GM12801 (cell line): Measurements from ENCODE around the gene PDE6D.

Experiments
- TF ChIP-seq, protein P1 (sequence below): IDR thresholded peaks from one replicate; pipeline ENCODE4 v1.5.1; 2011; ENCODE audit warnings: control low read depth; ENCODE audit not compliant: insufficient read length; ENCODE audit errors: extremely low read depth

PDE6D gene

DNA sequence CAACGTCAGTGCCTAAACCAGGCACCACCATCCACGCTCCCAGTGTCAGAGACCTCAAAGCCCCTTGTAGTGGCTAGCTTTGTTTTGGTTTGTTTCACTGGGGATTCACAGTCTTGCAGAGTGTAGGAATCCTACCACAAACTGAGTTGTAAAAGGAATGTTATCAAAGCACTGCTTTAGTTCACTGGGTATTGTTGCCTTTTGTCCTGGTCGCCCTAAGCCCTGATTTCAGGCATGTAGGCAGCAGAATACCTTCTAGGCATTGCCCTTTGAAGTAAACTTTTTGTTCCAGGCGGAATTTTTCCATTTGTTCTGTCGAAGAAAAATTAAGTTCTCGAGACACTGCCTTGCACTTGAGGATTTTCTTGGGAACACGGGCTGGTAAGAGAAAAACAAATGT, 43.3 kb downstream of the PDE6D start:
- TF ChIP-seq, protein P1, sequence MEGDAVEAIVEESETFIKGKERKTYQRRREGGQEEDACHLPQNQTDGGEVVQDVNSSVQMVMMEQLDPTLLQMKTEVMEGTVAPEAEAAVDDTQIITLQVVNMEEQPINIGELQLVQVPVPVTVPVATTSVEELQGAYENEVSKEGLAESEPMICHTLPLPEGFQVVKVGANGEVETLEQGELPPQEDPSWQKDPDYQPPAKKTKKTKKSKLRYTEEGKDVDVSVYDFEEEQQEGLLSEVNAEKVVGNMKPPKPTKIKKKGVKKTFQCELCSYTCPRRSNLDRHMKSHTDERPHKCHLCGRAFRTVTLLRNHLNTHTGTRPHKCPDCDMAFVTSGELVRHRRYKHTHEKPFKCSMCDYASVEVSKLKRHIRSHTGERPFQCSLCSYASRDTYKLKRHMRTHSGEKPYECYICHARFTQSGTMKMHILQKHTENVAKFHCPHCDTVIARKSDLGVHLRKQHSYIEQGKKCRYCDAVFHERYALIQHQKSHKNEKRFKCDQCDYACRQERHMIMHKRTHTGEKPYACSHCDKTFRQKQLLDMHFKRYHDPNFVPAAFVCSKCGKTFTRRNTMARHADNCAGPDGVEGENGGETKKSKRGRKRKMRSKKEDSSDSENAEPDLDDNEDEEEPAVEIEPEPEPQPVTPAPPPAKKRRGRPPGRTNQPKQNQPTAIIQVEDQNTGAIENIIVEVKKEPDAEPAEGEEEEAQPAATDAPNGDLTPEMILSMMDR: no peak

DNA sequence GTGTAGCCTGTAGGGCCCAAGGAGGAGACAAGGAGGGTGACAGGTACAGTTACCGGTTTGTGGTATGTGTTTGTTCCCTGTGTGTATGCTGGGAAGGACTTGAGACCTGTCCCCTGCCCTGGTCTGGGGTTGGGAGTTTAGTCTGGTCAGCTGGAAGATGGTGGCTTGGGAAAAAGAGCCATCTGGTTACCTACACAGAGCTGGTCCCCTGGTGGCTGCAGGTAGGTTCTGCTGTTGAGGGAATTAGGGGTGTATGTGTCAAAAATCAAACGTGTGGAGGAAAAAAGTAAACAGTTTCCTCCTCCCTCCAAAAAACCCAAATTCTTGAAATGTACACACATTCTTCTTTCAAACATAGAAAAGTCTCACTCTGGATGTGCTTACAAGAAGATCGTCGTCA, 48.5 kb downstream of the PDE6D start:
- TF ChIP-seq, protein P1: no peak

DNA sequence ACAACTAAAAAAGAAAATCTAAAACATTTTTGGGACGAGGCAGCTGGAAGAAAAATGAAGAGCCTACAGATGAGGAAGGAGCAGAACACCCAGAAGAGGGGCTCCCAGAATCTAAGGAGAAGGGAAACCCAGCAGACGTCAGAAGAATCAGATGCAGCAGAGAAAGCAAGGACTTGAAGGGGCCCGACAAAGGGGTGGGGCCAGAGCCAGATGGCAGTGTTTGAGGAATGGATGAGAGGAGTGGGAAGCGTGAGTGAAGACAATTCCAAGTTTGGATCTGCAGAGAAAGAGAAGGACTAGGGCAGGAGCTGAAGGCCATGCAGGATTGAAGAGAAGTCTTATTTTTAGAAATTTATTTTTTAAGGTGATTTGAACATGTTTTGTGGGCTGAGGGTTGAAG, 53.5 kb downstream of the PDE6D start:
- TF ChIP-seq, protein P1: no peak

DNA sequence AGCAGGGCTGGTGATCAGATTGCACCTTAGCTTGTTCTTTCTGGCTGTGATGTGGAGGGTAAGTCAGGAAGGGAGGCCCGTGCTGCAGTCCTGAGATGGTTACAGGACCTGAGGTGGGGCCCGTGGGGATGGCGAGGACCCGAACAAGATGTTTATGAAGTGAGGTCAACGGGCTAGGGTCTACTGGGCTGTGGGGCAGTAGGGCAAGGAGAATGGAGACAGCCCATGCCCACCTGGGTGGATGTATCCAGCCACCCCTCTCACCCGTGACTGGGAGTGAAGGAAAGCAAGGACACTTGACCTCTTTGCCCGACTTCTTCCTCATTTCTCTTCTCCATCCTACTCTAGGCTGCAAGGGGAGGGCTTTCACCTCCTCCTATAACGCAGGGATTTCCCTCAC, 54.8 kb downstream of the PDE6D start:
- TF ChIP-seq, protein P1: no peak

DNA sequence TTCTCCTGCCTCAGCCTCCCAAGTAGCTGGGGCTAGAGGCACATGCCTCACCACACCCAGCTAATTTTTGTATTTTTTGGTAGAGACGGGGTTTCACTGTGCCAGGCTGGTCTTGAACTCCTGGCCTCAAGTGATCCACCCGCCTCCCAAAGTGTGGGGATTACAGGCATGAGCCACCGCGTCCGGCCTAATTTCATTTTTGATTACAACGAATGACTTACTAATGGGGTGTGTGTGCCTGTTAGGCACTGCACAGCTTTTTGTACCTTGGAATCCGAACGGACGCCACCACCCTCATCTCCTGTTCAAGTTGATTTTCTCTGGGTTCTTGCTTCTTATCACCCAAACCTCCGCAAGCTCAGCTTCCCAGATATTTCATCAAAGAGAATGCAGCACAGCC, 55.6 kb downstream of the PDE6D start:
- TF ChIP-seq, protein P1: no peak

DNA sequence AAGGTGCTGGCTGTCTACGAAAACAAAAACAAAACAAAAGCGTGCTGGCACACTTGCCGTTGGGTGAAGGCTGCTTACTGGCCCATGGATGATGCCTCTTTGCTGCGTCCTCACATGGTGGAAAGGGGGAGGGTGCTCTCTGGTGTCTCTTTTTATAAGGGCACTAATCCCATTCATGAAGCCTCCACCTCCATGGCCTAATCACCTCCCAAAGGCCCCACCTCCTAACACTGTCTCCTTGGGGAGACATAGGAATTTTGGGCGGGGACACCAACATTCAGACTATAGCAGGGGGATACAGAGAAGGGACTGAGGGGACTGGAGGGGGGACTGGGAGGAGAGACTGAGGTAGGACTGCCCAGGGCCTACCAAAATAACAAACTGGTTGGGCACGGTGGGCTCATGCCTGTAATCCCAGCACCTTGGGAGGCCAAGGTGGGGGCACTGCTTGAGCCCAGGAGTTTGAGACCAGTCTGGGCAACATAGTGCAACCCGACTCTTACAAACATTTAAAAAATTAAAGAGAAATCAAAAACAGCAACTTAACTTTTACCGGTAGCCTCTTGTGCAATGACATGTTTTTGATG, 58.3 kb downstream of the PDE6D start:
- TF ChIP-seq, protein P1: no peak

DNA sequence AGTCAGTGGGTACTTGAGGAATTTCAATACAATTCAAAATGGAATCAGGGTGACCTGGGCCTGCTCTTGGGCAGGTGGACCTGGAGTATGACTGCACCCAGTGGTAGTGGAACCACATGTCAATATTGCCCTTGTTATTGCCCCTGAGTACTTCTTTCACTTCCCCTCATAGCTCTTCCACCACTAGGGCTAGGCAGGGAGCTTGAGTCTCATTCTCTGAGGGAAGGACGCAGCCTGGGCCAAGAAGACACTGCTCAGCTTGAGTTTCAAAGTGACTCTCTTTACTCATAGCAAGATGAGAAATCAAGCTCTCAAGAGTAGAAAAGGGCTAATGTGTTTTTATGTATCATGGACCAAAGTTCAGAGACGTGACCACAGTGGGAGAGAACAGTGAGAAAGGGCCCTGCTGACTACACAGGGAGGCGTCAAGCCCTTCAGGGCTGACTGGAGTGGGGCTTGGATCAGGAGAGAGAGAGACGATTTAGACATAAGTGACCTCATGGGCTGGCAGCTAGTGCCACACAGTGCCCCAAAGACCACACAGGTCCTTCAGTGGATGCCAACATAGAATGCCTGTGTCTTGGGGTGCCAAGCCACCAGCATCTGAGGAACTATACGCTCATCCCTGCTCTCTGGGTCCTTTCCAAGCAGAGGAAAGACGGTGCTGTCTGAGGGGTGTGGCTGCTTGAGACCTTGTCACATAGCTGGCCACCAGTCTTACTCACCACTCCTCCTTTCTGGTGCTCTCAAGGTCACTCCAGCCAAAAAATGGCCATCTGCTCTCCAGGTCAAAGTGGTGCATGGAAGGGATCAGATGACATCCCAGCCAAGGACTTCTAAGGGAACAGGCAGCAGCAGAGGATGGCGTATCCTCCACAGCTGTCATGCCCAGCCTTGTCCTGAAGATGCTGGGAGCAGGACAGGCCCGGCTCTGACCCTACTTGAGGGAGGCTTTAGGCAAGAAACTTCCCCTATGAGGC, 59.8 kb downstream of the PDE6D start:
- TF ChIP-seq, protein P1: no peak
